Stimulated activated CD4-positive, alpha-beta T cell treated with anti-CD3 and anti-CD28 coated beads, TNF-alpha, amount 100 ng/mL, for 24 hours (primary cell): ENCODE results near the gene ADCY7.

Experiments
- DNase-seq, 3 experiments: peaks; one replicate each; pipeline ENCODE4 v3.0.0-alpha.2; 2020; ENCODE audit warnings: low read depth in 3 of 3

ADCY7 gene

GRCh38 chr16:50313596-50314478 is 47.5 kb downstream of the ADCY7 start:
- DNase-seq, result peak in 1 of 3 experiments; percentile 44

GRCh38 chr16:50314665-50315064 is 48.3 kb downstream of the ADCY7 start:
- no peak for DNase-seq

GRCh38 chr16:50315346-50315997 is 49.1 kb downstream of the ADCY7 start:
- DNase-seq, result no peak

- no peak for DNase-seq
Measured at GRCh38 chr16:50316102-50316847, 49.9 kb downstream of the ADCY7 start.

GRCh38 chr16:50316848-50317630 is 50.7 kb downstream of the ADCY7 start:
- DNase-seq, result no peak

- no peak for DNase-seq
Measured at GRCh38 chr16:50318796-50319578, 52.6 kb downstream of the ADCY7 start.

- DNase-seq, result no peak
Measured at GRCh38 chr16:50320310-50320709, 54.0 kb downstream of the ADCY7 start.

GRCh38 chr16:50322333-50322732 is 56.0 kb downstream of the ADCY7 start:
- DNase-seq, result no peak

GRCh38 chr16:50323335-50324011 is 57.1 kb downstream of the ADCY7 start:
- DNase-seq, result no peak

GRCh38 chr16:50324345-50324744 is 58.0 kb downstream of the ADCY7 start:
- DNase-seq, result no peak

GRCh38 chr16:50326264-50326663 is 59.9 kb downstream of the ADCY7 start:
- DNase-seq, result no peak

- DNase-seq, result peak in 2 of 3 experiments; percentile 27 to 34
Measured at GRCh38 chr16:50326835-50327465, 60.6 kb downstream of the ADCY7 start.

- no peak for DNase-seq
Measured at GRCh38 chr16:50329446-50330189, 63.3 kb downstream of the ADCY7 start.

GRCh38 chr16:50331570-50331969 is 65.2 kb downstream of the ADCY7 start:
- DNase-seq, result no peak

GRCh38 chr16:50332599-50332998 is 66.2 kb downstream of the ADCY7 start:
- DNase-seq, result no peak

- no peak for DNase-seq
Measured at GRCh38 chr16:50334106-50334975, 68.0 kb downstream of the ADCY7 start.

GRCh38 chr16:50335196-50335958 is 69.0 kb downstream of the ADCY7 start:
- no peak for DNase-seq
